ENCODE data around the gene MRPS26.

Gene MRPS26

GRCh38 chr20:3040086-3040485, 5.8 kb upstream of the MRPS26 start (continued):
- TF ChIP-seq CREB5 (CRISPR knock-in tag; IDR thresholded peaks at IDR 0.05; ENCODE audit: low read depth) = no peak
- TF ChIP-seq TCF4 (CRISPR knock-in tag; IDR thresholded peaks at IDR 0.05; ENCODE audit: borderline replicate concordance) = no peak
- no peak for TF ChIP-seq ZFP30 (CRISPR knock-in tag; IDR thresholded peaks at IDR 0.05)
- TF ChIP-seq, protein P1, sequence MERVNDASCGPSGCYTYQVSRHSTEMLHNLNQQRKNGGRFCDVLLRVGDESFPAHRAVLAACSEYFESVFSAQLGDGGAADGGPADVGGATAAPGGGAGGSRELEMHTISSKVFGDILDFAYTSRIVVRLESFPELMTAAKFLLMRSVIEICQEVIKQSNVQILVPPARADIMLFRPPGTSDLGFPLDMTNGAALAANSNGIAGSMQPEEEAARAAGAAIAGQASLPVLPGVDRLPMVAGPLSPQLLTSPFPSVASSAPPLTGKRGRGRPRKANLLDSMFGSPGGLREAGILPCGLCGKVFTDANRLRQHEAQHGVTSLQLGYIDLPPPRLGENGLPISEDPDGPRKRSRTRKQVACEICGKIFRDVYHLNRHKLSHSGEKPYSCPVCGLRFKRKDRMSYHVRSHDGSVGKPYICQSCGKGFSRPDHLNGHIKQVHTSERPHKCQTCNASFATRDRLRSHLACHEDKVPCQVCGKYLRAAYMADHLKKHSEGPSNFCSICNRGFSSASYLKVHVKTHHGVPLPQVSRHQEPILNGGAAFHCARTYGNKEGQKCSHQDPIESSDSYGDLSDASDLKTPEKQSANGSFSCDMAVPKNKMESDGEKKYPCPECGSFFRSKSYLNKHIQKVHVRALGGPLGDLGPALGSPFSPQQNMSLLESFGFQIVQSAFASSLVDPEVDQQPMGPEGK (CRISPR knock-in tag; IDR thresholded peaks at IDR 0.05; ENCODE audit: borderline replicate concordance) = no peak
- TF ChIP-seq ZNF565 (CRISPR knock-in tag; conservative IDR thresholded peaks at IDR 0.05; ENCODE audit: low read depth) = no peak
- no peak for TF ChIP-seq SNAI2 (CRISPR knock-in tag; IDR thresholded peaks at IDR 0.05)
- no peak for TF ChIP-seq ARNTL (CRISPR knock-in tag; IDR thresholded peaks at IDR 0.05; ENCODE audit: borderline replicate concordance, low read depth)
- TF ChIP-seq ESRRG (CRISPR knock-in tag; IDR thresholded peaks at IDR 0.05) = no peak
- TF ChIP-seq ZNF70 (CRISPR knock-in tag; IDR thresholded peaks at IDR 0.05) = no peak

DNA sequence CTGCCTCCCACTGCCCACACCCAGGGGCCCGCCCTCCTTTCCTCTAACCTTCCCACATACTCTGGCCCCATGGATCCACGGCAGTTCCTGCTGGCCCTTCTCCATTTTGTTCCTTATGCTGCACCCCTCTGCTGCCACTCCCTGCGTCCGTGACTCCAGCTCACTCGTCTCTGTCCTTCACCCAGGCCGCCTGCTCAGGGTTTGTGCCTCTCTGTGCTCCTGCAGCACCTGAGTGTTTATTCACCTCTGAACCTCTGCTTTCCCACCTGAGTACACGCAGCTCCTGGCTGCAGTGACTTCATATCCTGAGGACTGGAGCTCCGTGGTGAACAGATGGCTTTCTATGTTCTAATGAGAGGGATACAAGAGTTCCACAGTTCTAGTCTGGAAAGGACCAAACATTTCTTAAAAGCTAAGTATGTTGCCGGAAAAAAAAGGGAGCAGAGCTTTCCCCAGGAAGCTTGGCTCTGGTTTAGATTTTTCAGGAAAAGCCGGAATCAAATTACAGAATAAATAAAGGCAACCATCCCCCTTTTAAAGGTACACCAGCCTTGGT, 3.9 kb upstream of the MRPS26 start:
- no peak for ATAC-seq
- TF ChIP-seq ZFP3 (CRISPR knock-in tag; IDR thresholded peaks at IDR 0.05) = no peak
- TF ChIP-seq ZFP30 (CRISPR knock-in tag; IDR thresholded peaks at IDR 0.05) = no peak
- TF ChIP-seq TOX (CRISPR knock-in tag; IDR thresholded peaks at IDR 0.05; ENCODE audit: borderline replicate concordance) = no peak
- no peak for TF ChIP-seq ARNTL (CRISPR knock-in tag; IDR thresholded peaks at IDR 0.05; ENCODE audit: borderline replicate concordance, low read depth)
- TF ChIP-seq ISL1 (CRISPR knock-in tag; IDR thresholded peaks at IDR 0.05) = no peak
- no peak for TF ChIP-seq ZNF70 (CRISPR knock-in tag; IDR thresholded peaks at IDR 0.05)
- no peak for TF ChIP-seq CREB5 (CRISPR knock-in tag; IDR thresholded peaks at IDR 0.05; ENCODE audit: low read depth)
- TF ChIP-seq TCF4 (CRISPR knock-in tag; IDR thresholded peaks at IDR 0.05; ENCODE audit: borderline replicate concordance) = no peak
- no peak for TF ChIP-seq RARB (CRISPR knock-in tag; IDR thresholded peaks at IDR 0.05)
- TF ChIP-seq CSDC2 (CRISPR knock-in tag; IDR thresholded peaks at IDR 0.05) = no peak
- no peak for TF ChIP-seq POU6F1 (CRISPR knock-in tag; IDR thresholded peaks at IDR 0.05; ENCODE audit: borderline replicate concordance, low read depth)
- no peak for TF ChIP-seq CSRNP3 (CRISPR knock-in tag; IDR thresholded peaks at IDR 0.05)
- TF ChIP-seq, protein P2, sequence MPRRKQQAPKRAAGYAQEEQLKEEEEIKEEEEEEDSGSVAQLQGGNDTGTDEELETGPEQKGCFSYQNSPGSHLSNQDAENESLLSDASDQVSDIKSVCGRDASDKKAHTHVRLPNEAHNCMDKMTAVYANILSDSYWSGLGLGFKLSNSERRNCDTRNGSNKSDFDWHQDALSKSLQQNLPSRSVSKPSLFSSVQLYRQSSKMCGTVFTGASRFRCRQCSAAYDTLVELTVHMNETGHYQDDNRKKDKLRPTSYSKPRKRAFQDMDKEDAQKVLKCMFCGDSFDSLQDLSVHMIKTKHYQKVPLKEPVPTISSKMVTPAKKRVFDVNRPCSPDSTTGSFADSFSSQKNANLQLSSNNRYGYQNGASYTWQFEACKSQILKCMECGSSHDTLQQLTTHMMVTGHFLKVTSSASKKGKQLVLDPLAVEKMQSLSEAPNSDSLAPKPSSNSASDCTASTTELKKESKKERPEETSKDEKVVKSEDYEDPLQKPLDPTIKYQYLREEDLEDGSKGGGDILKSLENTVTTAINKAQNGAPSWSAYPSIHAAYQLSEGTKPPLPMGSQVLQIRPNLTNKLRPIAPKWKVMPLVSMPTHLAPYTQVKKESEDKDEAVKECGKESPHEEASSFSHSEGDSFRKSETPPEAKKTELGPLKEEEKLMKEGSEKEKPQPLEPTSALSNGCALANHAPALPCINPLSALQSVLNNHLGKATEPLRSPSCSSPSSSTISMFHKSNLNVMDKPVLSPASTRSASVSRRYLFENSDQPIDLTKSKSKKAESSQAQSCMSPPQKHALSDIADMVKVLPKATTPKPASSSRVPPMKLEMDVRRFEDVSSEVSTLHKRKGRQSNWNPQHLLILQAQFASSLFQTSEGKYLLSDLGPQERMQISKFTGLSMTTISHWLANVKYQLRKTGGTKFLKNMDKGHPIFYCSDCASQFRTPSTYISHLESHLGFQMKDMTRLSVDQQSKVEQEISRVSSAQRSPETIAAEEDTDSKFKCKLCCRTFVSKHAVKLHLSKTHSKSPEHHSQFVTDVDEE (CRISPR knock-in tag; IDR thresholded peaks at IDR 0.05) = no peak
- TF ChIP-seq SNAI2 (CRISPR knock-in tag; IDR thresholded peaks at IDR 0.05) = no peak
- no peak for TF ChIP-seq GLIS3 (CRISPR knock-in tag; IDR thresholded peaks at IDR 0.05)
- TF ChIP-seq ESRRG (CRISPR knock-in tag; IDR thresholded peaks at IDR 0.05) = no peak
- TF ChIP-seq ZNF8 (CRISPR knock-in tag; IDR thresholded peaks at IDR 0.05) = no peak
- TF ChIP-seq PPARA (CRISPR knock-in tag; IDR thresholded peaks at IDR 0.05; ENCODE audit: borderline replicate concordance) = no peak
